ENCODE results near the gene DUSP2.
A peak's percentile ranks its signal among the peaks of the same experiment; 100 is the strongest.

The DUSP2 gene

GRCh38 chr2:96116879-96117533, 28.2 kb downstream of the DUSP2 start:
- Histone ChIP-seq H3K27ac (ENCODE audit: low read depth, low read length) (no peak overlapping the region), H3K27me3 (ENCODE audit: control insufficient read depth, insufficient read depth, low read length) (peaks cover 45% of the 10 kb centered on the region), H3K4me1 (ENCODE audit: control insufficient read depth, insufficient read depth, low read length) (peaks cover 2% of the 10 kb centered on the region; the same call in 1 of the 2 replicates), H3K4me3 (ENCODE audit: low read depth, low read length) (peak overlapping the region; percentile 73), H3K36me3 (ENCODE audit: control insufficient read depth, insufficient read depth, low read length) (no peaks in the 10 kb centered on the region), H3K9ac (ENCODE audit: low read depth, low read length) (no peak overlapping the region), H3K9me3 (ENCODE audit: control insufficient read depth, insufficient read depth, low read length) (no peaks in the 10 kb centered on the region)

GRCh38 chr2:96116424-96116878, 28.8 kb downstream of the DUSP2 start, which contains the start of gene ADRA2B:
Gene ADRA2B, minus strand, starts transcription at chr2:96116571. Its CDS starts 422 bp downstream, at chr2:96116149.
- H3K27me3 ChIP-seq (ENCODE audit: control insufficient read depth, insufficient read depth, low read length): peaks cover 45% of the 10 kb centered on the region
- H3K4me3 ChIP-seq (ENCODE audit: low read depth, low read length): peak within 1 kb of the TSS; percentile 73
- peak within 1 kb of the TSS; percentile 26; the same call in 1 of the 2 replicates for H3K9ac ChIP-seq (ENCODE audit: low read depth, low read length)
- no peak within 1 kb of the TSS for H3K27ac ChIP-seq (ENCODE audit: low read depth, low read length)
- peaks cover 2% of the 10 kb centered on the region; the same call in 1 of the 2 replicates for H3K4me1 ChIP-seq (ENCODE audit: control insufficient read depth, insufficient read depth, low read length)
- no peaks in the 10 kb centered on the region for H3K36me3 ChIP-seq (ENCODE audit: control insufficient read depth, insufficient read depth, low read length)
- no peaks in the 10 kb centered on the region for H3K9me3 ChIP-seq (ENCODE audit: control insufficient read depth, insufficient read depth, low read length)

DNA sequence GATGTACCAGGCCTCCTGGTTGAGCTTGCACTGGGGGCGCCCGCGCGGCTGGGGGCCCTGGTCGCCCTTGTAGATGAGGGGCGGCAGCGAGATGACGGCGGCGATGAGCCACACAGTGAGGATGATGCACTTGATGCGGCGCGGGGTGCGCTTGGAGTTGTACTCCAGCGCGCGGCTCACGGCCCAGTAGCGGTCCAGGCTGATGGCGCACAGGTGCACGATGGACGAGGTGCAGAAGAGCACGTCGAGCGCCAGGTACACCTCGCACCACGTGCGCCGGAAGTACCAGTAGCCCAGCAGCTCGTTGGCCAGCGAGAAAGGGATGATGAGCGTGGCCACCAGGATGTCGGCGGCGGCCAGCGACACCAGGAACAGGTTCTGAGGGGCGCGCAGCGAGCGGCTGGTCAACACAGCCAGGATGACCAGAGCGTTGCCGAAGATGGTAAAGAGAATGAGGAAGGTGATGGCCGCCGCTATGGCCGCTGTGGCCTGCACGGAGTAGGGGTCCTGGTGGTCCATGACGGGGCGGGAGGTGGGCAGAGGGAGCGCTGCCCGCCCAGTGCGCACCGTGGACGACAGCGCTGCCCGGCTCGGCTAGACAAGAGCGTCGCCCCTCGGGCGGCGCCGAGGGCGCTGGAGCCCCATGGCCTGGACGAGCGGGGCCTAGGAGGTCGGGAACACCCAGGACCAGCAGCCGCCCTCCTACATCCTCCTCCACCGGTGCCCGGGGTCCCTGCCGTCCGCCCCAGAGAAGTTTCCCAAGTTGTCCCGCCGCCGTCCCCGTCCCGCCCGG, 29.4 kb downstream of the DUSP2 start:
- Histone ChIP-seq H3K9me3 (ENCODE audit: control insufficient read depth, insufficient read depth, low read length) (no peaks in the 10 kb centered on the region), H3K4me3 (ENCODE audit: low read depth, low read length) (peak overlapping the region; percentile 73), H3K9ac (ENCODE audit: low read depth, low read length) (peak overlapping the region; percentile 26; the same call in 1 of the 2 replicates), H3K4me1 (ENCODE audit: control insufficient read depth, insufficient read depth, low read length) (peaks cover 2% of the 10 kb centered on the region; the same call in 1 of the 2 replicates), H3K27ac (ENCODE audit: low read depth, low read length) (no peak overlapping the region), H3K36me3 (ENCODE audit: control insufficient read depth, insufficient read depth, low read length) (no peaks in the 10 kb centered on the region), H3K27me3 (ENCODE audit: control insufficient read depth, insufficient read depth, low read length) (peaks cover 45% of the 10 kb centered on the region)

GRCh38 chr2:96114903-96115581, 30.2 kb downstream of the DUSP2 start:
- peaks cover 2% of the 10 kb centered on the region; the same call in 1 of the 2 replicates for H3K4me1 ChIP-seq (ENCODE audit: control insufficient read depth, insufficient read depth, low read length)
- no peak overlapping the region for H3K4me3 ChIP-seq (ENCODE audit: low read depth, low read length)
- no peak overlapping the region for H3K9ac ChIP-seq (ENCODE audit: low read depth, low read length)
- H3K27me3 ChIP-seq (ENCODE audit: control insufficient read depth, insufficient read depth, low read length): peaks cover 45% of the 10 kb centered on the region
- no peaks in the 10 kb centered on the region for H3K9me3 ChIP-seq (ENCODE audit: control insufficient read depth, insufficient read depth, low read length)
- no peak overlapping the region for H3K27ac ChIP-seq (ENCODE audit: low read depth, low read length)
- no peaks in the 10 kb centered on the region for H3K36me3 ChIP-seq (ENCODE audit: control insufficient read depth, insufficient read depth, low read length)

DNA sequence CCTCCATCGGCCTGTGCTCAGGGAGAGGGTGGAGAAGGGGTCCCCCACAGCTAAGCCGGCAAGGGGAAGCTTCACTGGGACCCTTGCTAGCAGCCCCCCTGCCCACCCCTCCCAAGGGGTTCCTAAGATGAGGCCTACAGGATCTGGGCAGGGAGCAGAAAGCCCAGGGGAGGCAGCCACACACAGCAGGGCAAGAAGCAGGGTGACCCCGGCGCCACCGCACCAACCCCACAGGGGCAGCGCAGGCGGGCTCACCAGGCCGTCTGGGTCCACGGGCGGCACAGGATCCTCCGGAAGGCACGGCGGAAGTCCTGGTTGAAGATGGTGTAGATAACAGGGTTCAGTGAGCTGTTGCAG, 30.7 kb downstream of the DUSP2 start:
- H3K36me3 ChIP-seq (ENCODE audit: control insufficient read depth, insufficient read depth, low read length): no peaks in the 10 kb centered on the region
- H3K9ac ChIP-seq (ENCODE audit: low read depth, low read length): no peak overlapping the region
- H3K27ac ChIP-seq (ENCODE audit: low read depth, low read length): no peak overlapping the region
- H3K9me3 ChIP-seq (ENCODE audit: control insufficient read depth, insufficient read depth, low read length): no peaks in the 10 kb centered on the region
- peaks cover 2% of the 10 kb centered on the region; the same call in 1 of the 2 replicates for H3K4me1 ChIP-seq (ENCODE audit: control insufficient read depth, insufficient read depth, low read length)
- H3K4me3 ChIP-seq (ENCODE audit: low read depth, low read length): no peak overlapping the region
- peaks cover 44% of the 10 kb centered on the region for H3K27me3 ChIP-seq (ENCODE audit: control insufficient read depth, insufficient read depth, low read length)

DNA sequence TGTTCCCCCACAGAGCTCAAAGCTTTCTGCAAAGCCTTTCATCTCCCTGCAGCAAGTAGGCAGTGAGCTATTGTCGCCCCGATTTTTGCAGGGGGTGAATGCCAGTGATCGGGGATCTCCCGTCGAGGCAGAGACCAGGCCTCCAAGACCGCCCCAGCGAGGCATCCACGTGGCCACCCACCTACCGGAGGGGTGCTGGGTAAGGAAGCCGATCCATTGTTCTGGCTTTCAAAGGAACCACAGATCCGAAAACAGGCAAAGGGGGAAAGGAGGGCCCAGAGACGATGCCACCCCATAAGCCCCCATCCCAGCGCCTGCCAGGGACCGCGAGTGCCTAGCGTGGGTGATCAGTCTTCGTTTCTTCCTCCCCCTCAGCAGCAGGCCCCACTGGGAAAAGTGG, 31.3 kb downstream of the DUSP2 start:
- H3K9ac ChIP-seq (ENCODE audit: low read depth, low read length): no peak overlapping the region
- no peaks in the 10 kb centered on the region for H3K36me3 ChIP-seq (ENCODE audit: control insufficient read depth, insufficient read depth, low read length)
- H3K4me3 ChIP-seq (ENCODE audit: low read depth, low read length): no peak overlapping the region
- H3K4me1 ChIP-seq (ENCODE audit: control insufficient read depth, insufficient read depth, low read length): peaks cover 8% of the 10 kb centered on the region
- H3K9me3 ChIP-seq (ENCODE audit: control insufficient read depth, insufficient read depth, low read length): no peaks in the 10 kb centered on the region
- no peak overlapping the region for H3K27ac ChIP-seq (ENCODE audit: low read depth, low read length)
- peaks cover 39% of the 10 kb centered on the region for H3K27me3 ChIP-seq (ENCODE audit: control insufficient read depth, insufficient read depth, low read length)

- peaks cover 14% of the 10 kb centered on the region for H3K4me1 ChIP-seq (ENCODE audit: control insufficient read depth, insufficient read depth, low read length)
- no peaks in the 10 kb centered on the region for H3K9me3 ChIP-seq (ENCODE audit: control insufficient read depth, insufficient read depth, low read length)
- H3K27ac ChIP-seq (ENCODE audit: low read depth, low read length): no peak overlapping the region
- no peaks in the 10 kb centered on the region for H3K36me3 ChIP-seq (ENCODE audit: control insufficient read depth, insufficient read depth, low read length)
- H3K4me3 ChIP-seq (ENCODE audit: low read depth, low read length): no peak overlapping the region
- no peak overlapping the region for H3K9ac ChIP-seq (ENCODE audit: low read depth, low read length)
- H3K27me3 ChIP-seq (ENCODE audit: control insufficient read depth, insufficient read depth, low read length): peaks cover 33% of the 10 kb centered on the region
These were observed 31.9 kb downstream of the DUSP2 start for GRCh38 chr2:96113367-96113677.

DNA sequence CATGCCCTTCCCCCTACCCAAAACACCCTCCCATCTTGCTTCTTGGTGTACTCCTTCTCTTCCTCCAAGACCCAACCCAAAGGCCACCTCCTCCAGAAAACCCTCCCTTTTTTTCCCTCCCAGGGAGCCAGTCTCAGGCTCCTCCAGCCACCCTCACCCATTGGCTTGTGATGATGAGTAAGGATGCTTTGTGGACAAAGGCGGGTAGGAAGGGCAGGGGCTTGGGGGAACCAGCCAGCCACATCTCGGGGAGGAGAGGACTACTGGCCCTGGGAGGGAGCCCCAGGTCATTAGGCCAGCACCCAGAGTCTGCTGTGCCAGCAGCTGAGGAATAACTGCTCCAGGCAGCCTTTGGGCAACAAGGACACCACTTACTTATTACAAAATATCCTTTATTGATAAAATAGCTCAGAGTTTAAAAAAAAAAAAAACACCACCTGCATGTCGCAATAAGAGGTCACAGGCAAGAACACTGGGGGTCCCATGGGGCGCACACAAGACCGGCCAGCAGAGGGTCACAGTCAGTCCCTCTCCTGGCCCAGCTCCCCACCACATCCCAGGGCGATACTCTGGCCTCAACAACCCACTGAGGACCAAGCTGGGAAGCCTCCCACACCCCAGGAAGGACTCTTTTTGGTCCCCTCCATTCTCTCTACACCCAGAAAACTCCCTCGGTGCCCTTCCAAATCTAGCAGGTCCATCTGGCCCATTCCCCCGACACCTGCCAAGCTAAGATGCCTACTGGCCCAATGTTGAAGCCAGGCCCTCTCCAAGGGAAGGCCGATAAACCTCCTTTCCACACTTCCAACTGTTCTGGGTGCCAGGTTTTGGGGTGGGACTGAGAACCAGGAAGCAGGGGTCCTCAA, 32.5 kb downstream of the DUSP2 start:
- H3K4me3 ChIP-seq (ENCODE audit: low read depth, low read length): no peak overlapping the region
- H3K4me1 ChIP-seq (ENCODE audit: control insufficient read depth, insufficient read depth, low read length): peaks cover 18% of the 10 kb centered on the region
- no peak overlapping the region for H3K9ac ChIP-seq (ENCODE audit: low read depth, low read length)
- H3K36me3 ChIP-seq (ENCODE audit: control insufficient read depth, insufficient read depth, low read length): no peaks in the 10 kb centered on the region
- H3K9me3 ChIP-seq (ENCODE audit: control insufficient read depth, insufficient read depth, low read length): no peaks in the 10 kb centered on the region
- H3K27me3 ChIP-seq (ENCODE audit: control insufficient read depth, insufficient read depth, low read length): peaks cover 27% of the 10 kb centered on the region
- H3K27ac ChIP-seq (ENCODE audit: low read depth, low read length): no peak overlapping the region

- Histone ChIP-seq H3K27ac (ENCODE audit: low read depth, low read length) (no peak overlapping the region), H3K27me3 (ENCODE audit: control insufficient read depth, insufficient read depth, low read length) (peaks cover 20% of the 10 kb centered on the region), H3K4me1 (ENCODE audit: control insufficient read depth, insufficient read depth, low read length) (peaks cover 16% of the 10 kb centered on the region)
These were observed 33.3 kb downstream of the DUSP2 start for GRCh38 chr2:96111823-96112500.

DNA sequence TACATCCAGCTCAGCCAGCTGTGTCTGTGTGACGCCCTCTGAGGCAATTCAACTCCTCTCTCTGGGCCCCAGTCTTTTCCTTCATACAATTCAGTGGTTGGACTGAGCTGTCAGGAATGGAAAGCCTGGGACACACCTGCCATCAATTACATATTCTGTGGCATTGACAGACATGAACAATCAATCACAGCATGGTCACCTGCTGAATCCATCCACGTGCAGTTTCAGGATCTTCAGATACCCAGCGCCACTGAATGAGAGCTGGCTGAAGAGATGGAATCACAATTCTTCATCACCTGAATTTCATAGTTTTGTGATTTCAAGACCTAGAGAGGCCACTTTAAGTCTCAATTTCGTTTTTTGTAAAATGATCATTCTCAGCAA, 34.0 kb downstream of the DUSP2 start:
- peaks cover 16% of the 10 kb centered on the region for H3K4me1 ChIP-seq (ENCODE audit: control insufficient read depth, insufficient read depth, low read length)
- peaks cover 20% of the 10 kb centered on the region for H3K27me3 ChIP-seq (ENCODE audit: control insufficient read depth, insufficient read depth, low read length)
- no peak overlapping the region for H3K4me3 ChIP-seq (ENCODE audit: low read depth, low read length)
- H3K9me3 ChIP-seq (ENCODE audit: control insufficient read depth, insufficient read depth, low read length): no peaks in the 10 kb centered on the region
- no peak overlapping the region for H3K9ac ChIP-seq (ENCODE audit: low read depth, low read length)
- H3K36me3 ChIP-seq (ENCODE audit: control insufficient read depth, insufficient read depth, low read length): no peaks in the 10 kb centered on the region
- no peak overlapping the region for H3K27ac ChIP-seq (ENCODE audit: low read depth, low read length)

More at GRCh38 chr2:96111823-96112500, 33.3 kb downstream of the DUSP2 start:
- Histone ChIP-seq H3K9ac (ENCODE audit: low read depth, low read length) (no peak overlapping the region), H3K36me3 (ENCODE audit: control insufficient read depth, insufficient read depth, low read length) (no peaks in the 10 kb centered on the region), H3K4me3 (ENCODE audit: low read depth, low read length) (no peak overlapping the region), H3K9me3 (ENCODE audit: control insufficient read depth, insufficient read depth, low read length) (no peaks in the 10 kb centered on the region)
